OCI-LY1 (cell line): ENCODE measurements around the gene CFAP99.

Experiments used
- H2AFZ ChIP-seq: fragments of 200-600 bp; sonication (generic), shearing (Covaris generic); 2 replicates; pipeline ENCODE4 v1.6.0; 2014; ENCODE audit warnings: antibody characterized with exemption, mild to moderate bottlenecking, low read length
- H3F3A ChIP-seq: fragments of 200-600 bp; sonication (generic), shearing (Covaris generic); 2 replicates; pipeline ENCODE4 v1.6.0; 2014; ENCODE audit warnings: mild to moderate bottlenecking, antibody characterized with exemption, low read length, moderate library complexity; ENCODE audit not compliant: insufficient read depth
- H3K27ac ChIP-seq: fragments of 200-600 bp; sonication (generic); 2 replicates; pipeline ENCODE4 v1.5.1; 2014; ENCODE audit warnings: low read length, mixed run types, mild to moderate bottlenecking, low read depth; ENCODE audit not compliant: poor library complexity, severe bottlenecking
- H3K27me3 ChIP-seq: fragments of 200-600 bp; sonication (generic); 2 replicates; pipeline ENCODE4 v1.6.0; 2014; ENCODE audit warnings: antibody characterized with exemption, mild to moderate bottlenecking, low read length, moderate library complexity; ENCODE audit not compliant: insufficient read depth
- H3K36me3 ChIP-seq: fragments of 200-600 bp; sonication (generic); 2 replicates; pipeline ENCODE4 v1.6.1; 2014; ENCODE audit warnings: mild to moderate bottlenecking, antibody characterized with exemption, low read length, moderate library complexity, mixed read lengths; ENCODE audit not compliant: insufficient read depth
- H3K4me1 ChIP-seq: fragments of 200-600 bp; sonication (generic); 2 replicates; pipeline ENCODE4 v1.5.1; 2014; ENCODE audit warnings: mild to moderate bottlenecking, low read length, moderate library complexity; ENCODE audit not compliant: insufficient read depth, severe bottlenecking
- H3K4me2 ChIP-seq: fragments of 200-600 bp; sonication (generic), shearing (Covaris generic); 2 replicates; pipeline ENCODE4 v1.6.1; 2014; ENCODE audit warnings: low read length
- H3K4me3 ChIP-seq: fragments of 200-600 bp; sonication (generic); 2 replicates; pipeline ENCODE4 v1.5.1; 2014; ENCODE audit warnings: low read length, low read depth, mild to moderate bottlenecking, mixed read lengths; ENCODE audit not compliant: poor library complexity, severe bottlenecking
- H3K79me2 ChIP-seq: fragments of 200-600 bp; shearing (Covaris generic); 2 replicates; pipeline ENCODE4 v1.6.1; 2016; ENCODE audit warnings: mixed run types, low read length, mixed read lengths; ENCODE audit not compliant: insufficient read depth
- H3K9ac ChIP-seq: fragments of 200-600 bp; sonication (generic), shearing (Covaris generic); 2 replicates; pipeline ENCODE4 v1.6.1; 2014; ENCODE audit warnings: mild to moderate bottlenecking, low read length, mixed read lengths
- H3K9me2 ChIP-seq: fragments of 200-600 bp; sonication (generic), shearing (Covaris generic); 2 replicates; pipeline ENCODE4 v1.6.1; 2014; ENCODE audit warnings: low read depth, mild to moderate bottlenecking, low read length, mixed read lengths
- H3K9me3 ChIP-seq: fragments of 200-600 bp; shearing (Covaris generic); 2 replicates; pipeline ENCODE4 v1.6.1; 2014; ENCODE audit warnings: low read length, mixed read lengths
- H4K20me1 ChIP-seq: fragments of 200-600 bp; sonication (generic), shearing (Covaris generic); 2 replicates; pipeline ENCODE4 v1.6.0; 2016; ENCODE audit warnings: mild to moderate bottlenecking, low read length; ENCODE audit not compliant: insufficient read depth
- CTCF ChIP-seq: fragments of 200-600 bp; sonication (generic), shearing (Covaris generic); IDR thresholded peaks from 2 replicates; pipeline ENCODE4 v1.5.1; 2017; ENCODE audit warnings: mild to moderate bottlenecking, antibody characterized with exemption, low read length, moderate library complexity, mixed read lengths
- EZH2 ChIP-seq: fragments of 200-600 bp; sonication (generic), shearing (Covaris generic); IDR thresholded peaks from 2 replicates; pipeline ENCODE4 v1.8.0; 2017; ENCODE audit warnings: borderline replicate concordance, mixed run types, mild to moderate bottlenecking, antibody characterized with exemption, low read length, moderate library complexity, mixed read lengths

The CFAP99 gene

GRCh38 chr4:2457481-2458295, 38.9 kb downstream of the CFAP99 start:
- no peak for TF ChIP-seq EZH2
- no peak for TF ChIP-seq CTCF
- no peak overlapping the region for H3K27ac ChIP-seq
- no peak overlapping the region for H3K4me2 ChIP-seq
- H3K9me3 ChIP-seq = no peaks in the 10 kb centered on the region
- no peaks in the 10 kb centered on the region for H3K9me2 ChIP-seq
- no peak overlapping the region for H3K9ac ChIP-seq
- H3F3A ChIP-seq = no peaks in the 10 kb centered on the region
- H3K4me1 ChIP-seq = peaks cover 5% of the 10 kb centered on the region
- H4K20me1 ChIP-seq = no peaks in the 10 kb centered on the region
- no peaks in the 10 kb centered on the region for H3K27me3 ChIP-seq
- H2AFZ ChIP-seq = no peak overlapping the region
- H3K79me2 ChIP-seq = no peaks in the 10 kb centered on the region
- no peaks in the 10 kb centered on the region for H3K36me3 ChIP-seq
- H3K4me3 ChIP-seq = no peak overlapping the region

GRCh38 chr4:2458546-2459491, 40.1 kb downstream of the CFAP99 start:
- no peak overlapping the region for H2AFZ ChIP-seq
- H3F3A ChIP-seq = no peaks in the 10 kb centered on the region
- H3K9me2 ChIP-seq = no peaks in the 10 kb centered on the region
- no peaks in the 10 kb centered on the region for H3K27me3 ChIP-seq
- H3K9me3 ChIP-seq = no peaks in the 10 kb centered on the region
- H3K4me2 ChIP-seq = no peak overlapping the region
- no peak overlapping the region for H3K27ac ChIP-seq
- no peaks in the 10 kb centered on the region for H4K20me1 ChIP-seq
- TF ChIP-seq EZH2 (no peak), CTCF (no peak)
- H3K36me3 ChIP-seq = no peaks in the 10 kb centered on the region
- peaks cover 7% of the 10 kb centered on the region for H3K4me1 ChIP-seq
- no peak overlapping the region for H3K4me3 ChIP-seq
- H3K79me2 ChIP-seq = no peaks in the 10 kb centered on the region
- H3K9ac ChIP-seq = no peak overlapping the region

- no peaks in the 10 kb centered on the region for H4K20me1 ChIP-seq
- no peak overlapping the region for H3K4me3 ChIP-seq
- no peaks in the 10 kb centered on the region for H3K36me3 ChIP-seq
- H3K9me3 ChIP-seq = no peaks in the 10 kb centered on the region
- no peak overlapping the region for H3K27ac ChIP-seq
- no peak overlapping the region for H3K9ac ChIP-seq
- no peaks in the 10 kb centered on the region for H3K9me2 ChIP-seq
- H3K4me2 ChIP-seq = no peak overlapping the region
- no peaks in the 10 kb centered on the region for H3F3A ChIP-seq
- peaks cover 7% of the 10 kb centered on the region for H3K4me1 ChIP-seq
- H2AFZ ChIP-seq = no peak overlapping the region
- H3K27me3 ChIP-seq = no peaks in the 10 kb centered on the region
- H3K79me2 ChIP-seq = no peaks in the 10 kb centered on the region
- TF ChIP-seq EZH2 (no peak), CTCF (no peak)
These were observed 41.0 kb downstream of the CFAP99 start for GRCh38 chr4:2459589-2460349.
